Ascending aorta (tissue), 2 donors: ENCODE data around the gene DMRTC2. TPM values are rescaled to one million over a fixed set of nuclear protein-coding genes. Genes with fewer than 3 reads are reported as not detected.

Experiments used
- DNase-seq, 2 donors: peaks; one replicate each; pipeline ENCODE4 v3.0.0-alpha.2; 2019; ENCODE audit warnings: low spot score in 2 of 2
- H3K27ac ChIP-seq, 2 donors: fragments of 200-600 bp; sonication (generic); one replicate each; pipeline ENCODE4 v1.5.1; 2016 to 2017; ENCODE audit warnings: mild to moderate bottlenecking in 1 of 2
- H3K27me3 ChIP-seq: fragments of 200-600 bp; sonication (generic); one replicate; pipeline ENCODE4 v1.5.1; 2017
- H3K36me3 ChIP-seq, 2 donors: fragments of 200-600 bp; sonication (generic); one replicate each; pipeline ENCODE4 v1.5.1; 2016
- H3K4me1 ChIP-seq, 2 donors: fragments of 200-600 bp; sonication (generic); one replicate each; pipeline ENCODE4 v1.5.1; 2016 to 2017; ENCODE audit warnings: mild to moderate bottlenecking in 1 of 2
- H3K4me3 ChIP-seq, 2 donors: fragments of 200-600 bp; sonication (generic); one replicate each; pipeline ENCODE4 v1.5.1; 2016 to 2017; ENCODE audit warnings: mild to moderate bottlenecking in 1 of 2
- H3K9me3 ChIP-seq, 2 donors: fragments of 200-600 bp; sonication (generic); one replicate each; pipeline ENCODE4 v1.5.1; 2016
- CTCF ChIP-seq, 3 experiments: fragments of 200-600 bp in 2 of 3; fragments of 450-650 bp in 1 of 3; sonication (generic) in 2 of 3; IDR thresholded peaks; one replicate each; pipeline ENCODE4 v1.5.1; 2016 to 2019; ENCODE audit warnings: antibody characterized with exemption in 3 of 3, mild to moderate bottlenecking in 1 of 3, moderate library complexity in 1 of 3
- intact Hi-C: fragments of 100-400 bp; cut with DNase I; formaldehyde crosslinking; loops from one replicate; pipeline ENCODE4 v1.15.1; 2023
- total RNA-seq: library from RNA; depleted of rRNA; stranded (reverse); fragments of >200 nt; gene quantifications from one replicate; pipeline ENCODE4 v1.1.0, GENCODE V29; 2016

DMRTC2 gene
- total RNA-seq, 1 donor from 2014 or later = not detected

GRCh38 chr19:41847351-41848105, 2.7 kb downstream of the DMRTC2 start:
- H3K27me3 ChIP-seq = no peaks in the 10 kb centered on the region
- no peaks in the 10 kb centered on the region for H3K36me3 ChIP-seq
- no peaks in the 10 kb centered on the region for H3K4me1 ChIP-seq
- H3K27ac ChIP-seq = no peak overlapping the region
- H3K4me3 ChIP-seq = no peak overlapping the region
- no peak for TF ChIP-seq CTCF (IDR thresholded peaks at IDR 0.05)
- intact Hi-C loops = no loop called here
- DNase-seq = no peak
- no peaks in the 10 kb centered on the region for H3K9me3 ChIP-seq

- intact Hi-C loops = no loop called here
- H3K27ac ChIP-seq = no peak overlapping the region
- no peaks in the 10 kb centered on the region for H3K36me3 ChIP-seq
- no peak for DNase-seq
- H3K9me3 ChIP-seq = no peaks in the 10 kb centered on the region
- H3K27me3 ChIP-seq = no peaks in the 10 kb centered on the region
- no peaks in the 10 kb centered on the region for H3K4me1 ChIP-seq
- no peak overlapping the region for H3K4me3 ChIP-seq
- no peak for TF ChIP-seq CTCF (IDR thresholded peaks at IDR 0.05)
Measured at GRCh38 chr19:41848666-41849065, 3.8 kb downstream of the DMRTC2 start.

GRCh38 chr19:41849067-41849466, 4.2 kb downstream of the DMRTC2 start:
- H3K4me1 ChIP-seq = no peaks in the 10 kb centered on the region
- no peak overlapping the region for H3K27ac ChIP-seq
- TF ChIP-seq CTCF (IDR thresholded peaks at IDR 0.05) = no peak
- H3K27me3 ChIP-seq = no peaks in the 10 kb centered on the region
- H3K9me3 ChIP-seq = no peaks in the 10 kb centered on the region
- no peak overlapping the region for H3K4me3 ChIP-seq
- DNase-seq = no peak
- intact Hi-C loops = no loop called here
- H3K36me3 ChIP-seq = no peaks in the 10 kb centered on the region

- Histone ChIP-seq H3K27me3 (no peaks in the 10 kb centered on the region), H3K4me3 (no peak overlapping the region), H3K27ac (no peak overlapping the region), H3K36me3 (no peaks in the 10 kb centered on the region), H3K9me3 (no peaks in the 10 kb centered on the region), H3K4me1 (no peaks in the 10 kb centered on the region)
- intact Hi-C loops = loop anchor here (10.0 kb wide), 1 partner anchor 554 kb away; no protein-coding TSS in a partner anchor
- no peak for TF ChIP-seq CTCF (IDR thresholded peaks at IDR 0.05)
- no peak for DNase-seq
Measured at GRCh38 chr19:41850381-41850780, 5.5 kb downstream of the DMRTC2 start.

- no peak for DNase-seq
- intact Hi-C loops = loop anchor here (10.0 kb wide), 1 partner anchor 553 kb away; no protein-coding TSS in a partner anchor
- no peaks in the 10 kb centered on the region for H3K36me3 ChIP-seq
- no peak overlapping the region for H3K27ac ChIP-seq
- no peaks in the 10 kb centered on the region for H3K27me3 ChIP-seq
- H3K9me3 ChIP-seq = no peaks in the 10 kb centered on the region
- H3K4me1 ChIP-seq = no peaks in the 10 kb centered on the region
- no peak for TF ChIP-seq CTCF (IDR thresholded peaks at IDR 0.05)
- no peak overlapping the region for H3K4me3 ChIP-seq
Measured at GRCh38 chr19:41851456-41851855, 6.6 kb downstream of the DMRTC2 start.
